Activated CD4-positive, alpha-beta T cell treated with anti-CD3 and anti-CD28 coated beads, Interleukin-2, amount 50 U/mL, for 4 hours (primary cell): ENCODE results near the gene CGNL1.

Source experiments
- DNase-seq, 2 experiments: peaks; one replicate each; pipeline ENCODE4 v3.0.0-alpha.2; 2020

Gene CGNL1

GRCh38 chr15:57458356-57458781 is 82.1 kb downstream of the CGNL1 start:
- no peak for DNase-seq

- DNase-seq: no peak
Observed at GRCh38 chr15:57460208-57460816, 84.0 kb downstream of the CGNL1 start.

- no peak for DNase-seq
Observed at GRCh38 chr15:57461541-57461940, 85.2 kb downstream of the CGNL1 start.

GRCh38 chr15:57462381-57462780 is 86.1 kb downstream of the CGNL1 start:
- no peak for DNase-seq

- DNase-seq: no peak
Observed at GRCh38 chr15:57463360-57463759, 87.1 kb downstream of the CGNL1 start.

- no peak for DNase-seq
Observed at GRCh38 chr15:57464480-57464879, 88.2 kb downstream of the CGNL1 start.

- no peak for DNase-seq
Observed at GRCh38 chr15:57468486-57468885, 92.2 kb downstream of the CGNL1 start.

GRCh38 chr15:57470543-57470942 is 94.2 kb downstream of the CGNL1 start:
- no peak for DNase-seq

GRCh38 chr15:57472861-57473260 is 96.6 kb downstream of the CGNL1 start:
- DNase-seq: no peak

- no peak for DNase-seq
Observed at GRCh38 chr15:57476533-57476975, 100.2 kb downstream of the CGNL1 start.

- DNase-seq: no peak
Observed at GRCh38 chr15:57477736-57478522, 101.6 kb downstream of the CGNL1 start.

GRCh38 chr15:57479005-57479404 is 102.7 kb downstream of the CGNL1 start:
- no peak for DNase-seq

- no peak for DNase-seq
Observed at GRCh38 chr15:57481038-57481705, 104.9 kb downstream of the CGNL1 start.

GRCh38 chr15:57485869-57486268 is 109.6 kb downstream of the CGNL1 start:
- no peak for DNase-seq

GRCh38 chr15:57486833-57487232 is 110.5 kb downstream of the CGNL1 start:
- DNase-seq: no peak

GRCh38 chr15:57489122-57489521 is 112.8 kb downstream of the CGNL1 start:
- DNase-seq: no peak

GRCh38 chr15:57493351-57493750 is 117.0 kb downstream of the CGNL1 start:
- no peak for DNase-seq

GRCh38 chr15:57494581-57494980 is 118.3 kb downstream of the CGNL1 start:
- DNase-seq: no peak

- no peak for DNase-seq
Observed at GRCh38 chr15:57495041-57495440, 118.7 kb downstream of the CGNL1 start.

GRCh38 chr15:57495554-57496165 is 119.4 kb downstream of the CGNL1 start:
- DNase-seq: no peak

- DNase-seq: no peak
Observed at GRCh38 chr15:57496594-57496945, 120.3 kb downstream of the CGNL1 start.

- DNase-seq: no peak
Observed at GRCh38 chr15:57496946-57497869, 120.9 kb downstream of the CGNL1 start.
